EL (cell line): ENCODE data around the gene DNAH14.

ENCODE experiments used
- DNase-seq: peaks from one replicate; pipeline ENCODE4 v3.0.0-alpha.2; 2016

DNAH14 gene

GRCh38 chr1:225435957-225436392 is 506.5 kb downstream of the DNAH14 start:
- no peak for DNase-seq

DNA sequence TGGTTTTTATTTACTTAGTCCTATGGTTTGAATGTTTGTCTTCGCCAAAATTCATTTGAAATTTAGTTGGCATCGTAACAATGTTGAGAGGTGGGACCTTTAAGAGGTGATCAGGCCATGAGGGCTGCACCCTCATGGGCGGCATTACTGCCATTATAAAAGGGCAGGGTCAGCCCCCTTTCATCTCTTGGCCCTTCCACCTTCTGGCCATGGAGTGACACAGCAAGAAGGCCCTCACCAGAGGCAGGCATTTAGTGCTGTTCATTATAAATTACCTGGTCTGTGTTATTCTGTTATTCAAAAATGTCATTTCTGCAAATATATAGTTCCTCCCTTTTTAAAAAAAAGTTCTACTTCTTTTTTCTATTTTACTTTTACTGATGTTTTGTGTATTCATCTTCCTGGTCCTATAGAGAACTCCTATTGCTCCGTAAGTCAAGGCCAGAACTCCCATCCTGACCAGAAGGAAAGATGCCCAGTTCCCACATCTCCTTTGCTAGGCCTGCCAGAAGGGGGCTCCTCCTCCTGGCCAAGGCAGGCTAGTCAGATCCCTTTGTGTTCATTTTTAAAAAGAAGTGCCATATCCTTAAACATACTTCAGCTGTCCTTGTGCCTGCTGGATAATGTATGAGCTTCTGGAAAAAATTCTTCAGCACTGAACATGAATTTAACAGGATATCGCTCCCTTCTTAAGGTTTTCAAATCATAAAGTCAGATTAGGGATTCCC is 508.4 kb downstream of the DNAH14 start:
- no peak for DNase-seq

GRCh38 chr1:225440380-225441221 is 511.1 kb downstream of the DNAH14 start:
- DNase-seq, result no peak

DNA sequence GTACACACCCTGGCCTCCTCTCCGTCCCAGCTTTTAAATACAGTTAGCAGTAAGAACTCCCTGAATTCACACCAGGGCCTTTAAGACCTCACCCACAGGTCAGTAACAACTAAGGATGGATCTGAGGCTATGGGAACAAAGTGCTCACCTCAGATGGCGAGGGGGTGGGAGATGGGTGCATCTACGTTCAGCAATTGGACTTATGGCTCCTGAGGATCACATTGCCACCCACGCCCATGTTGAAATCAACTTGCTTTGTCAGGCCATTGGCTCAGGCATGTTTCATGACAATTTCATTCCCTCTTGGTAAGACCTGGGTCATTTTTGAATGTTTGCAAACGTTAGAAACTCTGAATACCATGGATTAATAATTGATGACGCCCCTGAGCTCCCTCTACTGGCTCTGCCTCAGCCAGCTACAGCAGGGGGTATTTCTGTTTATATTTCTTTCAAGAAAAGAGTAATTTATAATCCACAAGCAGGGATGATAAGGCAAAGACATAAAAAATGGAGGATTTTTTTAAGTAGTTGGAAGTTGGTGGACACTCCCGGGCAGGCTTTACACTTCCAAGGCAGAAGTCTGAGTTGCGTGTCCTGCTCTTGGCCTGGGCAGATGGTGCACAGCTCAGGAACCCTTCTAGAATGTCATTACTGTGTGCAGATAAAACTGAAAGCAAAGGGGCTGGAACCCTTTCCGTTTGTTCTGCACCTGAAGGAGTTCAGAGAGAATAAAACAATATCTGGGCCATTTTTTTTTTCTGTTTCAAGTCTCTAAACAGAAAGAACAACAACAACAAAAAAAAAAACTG is 512.0 kb downstream of the DNAH14 start:
- DNase-seq, result no peak

DNA sequence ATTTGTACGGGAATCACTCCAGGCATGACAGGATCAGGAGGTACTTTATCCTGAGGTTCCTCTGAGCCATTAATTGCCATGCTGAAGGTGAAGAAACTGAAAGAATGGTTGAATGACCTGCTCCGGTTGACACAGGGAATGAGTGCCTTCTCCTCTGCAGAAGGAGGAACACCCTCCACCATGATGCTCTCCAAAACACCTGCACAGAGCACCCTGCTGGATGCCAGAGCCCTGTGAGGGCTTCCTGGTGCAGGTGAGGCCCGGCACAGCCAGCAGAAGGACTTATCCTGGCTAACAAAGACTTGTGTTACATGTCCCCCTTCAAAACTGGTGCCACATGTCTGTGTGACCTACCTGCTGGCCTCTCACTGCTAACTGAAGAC is 512.6 kb downstream of the DNAH14 start:
- no peak for DNase-seq

GRCh38 chr1:225445639-225446594 is 516.4 kb downstream of the DNAH14 start:
- DNase-seq, result no peak

DNA sequence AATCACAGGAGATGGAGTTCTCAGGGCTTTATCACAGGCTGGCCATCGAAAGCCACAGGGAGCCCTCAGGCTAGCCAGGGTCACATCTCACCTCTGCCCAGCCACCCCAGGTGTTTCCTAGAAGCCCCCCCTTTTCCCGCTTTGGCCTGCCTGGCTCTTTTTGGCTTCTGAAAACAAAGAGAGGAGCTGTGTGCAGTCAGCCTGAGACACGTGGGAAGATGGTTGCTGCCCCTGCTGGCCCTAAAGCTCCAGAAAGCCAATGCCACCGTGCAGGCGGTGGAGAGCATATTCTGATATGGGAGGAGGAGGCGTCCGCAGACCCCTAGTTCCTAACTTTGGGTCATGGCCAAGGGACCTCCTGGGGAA is 517.1 kb downstream of the DNAH14 start:
- DNase-seq, result no peak

DNA sequence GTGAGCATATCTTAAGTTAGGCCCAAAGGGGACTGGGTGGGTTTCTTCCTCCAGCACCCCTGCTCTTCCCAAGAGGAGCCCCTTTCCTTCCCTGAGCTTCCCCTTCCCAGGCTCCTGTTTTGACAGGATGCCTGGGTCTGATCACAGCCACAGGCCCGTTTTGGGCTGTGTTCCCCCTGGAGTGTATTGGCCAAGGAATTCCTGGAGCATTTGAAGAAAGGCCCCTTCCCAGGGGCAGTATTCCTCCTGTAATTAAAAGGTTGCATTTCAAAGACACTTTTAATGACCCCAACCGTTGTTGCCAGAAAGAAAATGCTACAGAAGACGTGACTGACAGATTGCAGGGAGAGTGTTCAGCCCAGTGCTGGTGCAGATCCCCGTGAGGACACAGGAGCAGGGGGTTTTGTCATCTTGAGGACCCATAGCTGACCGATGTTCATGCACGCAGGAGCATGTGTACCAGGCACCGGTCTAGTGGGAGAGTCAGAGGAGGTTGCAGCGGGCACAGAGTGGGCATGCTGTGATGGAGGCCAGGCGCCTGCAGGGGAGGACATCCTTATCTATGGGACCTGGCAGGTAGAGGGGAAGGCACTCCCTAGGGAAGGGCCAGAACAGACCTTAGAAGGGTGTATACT is 517.6 kb downstream of the DNAH14 start:
- no peak for DNase-seq

- no peak for DNase-seq
Measured at GRCh38 chr1:225447650-225448089, 518.2 kb downstream of the DNAH14 start.

DNA sequence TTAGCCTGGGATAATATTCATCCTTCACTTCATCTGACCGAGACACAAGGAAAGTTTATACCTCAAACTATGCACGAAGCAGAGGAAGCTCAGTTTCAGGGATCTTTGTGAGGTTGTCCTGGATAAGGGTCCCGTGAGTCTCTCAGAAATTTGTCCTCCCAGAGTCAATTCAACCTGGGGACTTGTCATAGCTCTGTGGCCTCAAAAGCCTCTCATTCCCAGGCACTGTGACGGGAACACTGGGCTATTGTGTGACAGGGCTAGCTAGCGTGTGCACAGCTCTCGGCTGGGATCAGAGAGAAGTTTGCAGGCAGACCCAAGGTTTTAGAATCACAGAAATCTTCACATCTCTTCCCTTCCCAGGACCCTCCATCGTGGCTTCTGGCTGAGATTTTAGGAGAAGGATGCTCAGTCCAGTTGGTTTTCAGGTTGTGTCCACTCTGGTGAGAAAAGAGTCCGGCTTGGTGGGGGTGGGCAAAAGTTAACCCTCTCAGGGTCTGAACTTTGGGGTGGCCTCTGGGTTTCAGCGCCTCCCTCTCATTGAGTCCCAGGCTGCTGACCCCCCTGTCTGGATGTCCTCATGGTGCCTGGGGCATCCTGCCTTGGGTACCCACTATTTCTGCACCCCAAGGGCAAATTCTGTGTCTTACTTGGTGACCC is 518.8 kb downstream of the DNAH14 start:
- DNase-seq, result no peak
